GM23338 (cell line): Measurements from ENCODE around the gene PLA2G2E. TPM values are rescaled to one million over a fixed set of nuclear protein-coding genes. Genes with fewer than 3 reads are reported as not detected.

ENCODE experiments used
- ATAC-seq: fragments of 200-7000 bp; cut with Tn5 transposase; 3 replicates; pipeline ENCODE4 v1.9.1; 2020
- DNase-seq: peaks from one replicate; pipeline ENCODE4 v3.0.0-alpha.2; 2015; ENCODE audit warnings: low spot score
- H2AFZ ChIP-seq: fragments of 200-600 bp; sonication (generic); 2 replicates; pipeline ENCODE4 v1.8.0; 2016; ENCODE audit warnings: antibody characterized with exemption, mild to moderate bottlenecking, moderate library complexity
- H3F3A ChIP-seq: fragments of 200-600 bp; sonication (generic); replicated peaks from 2 replicates; pipeline ENCODE4 v1.8.0; 2017; ENCODE audit warnings: antibody characterized with exemption, mixed run types, low read depth
- H3K27ac ChIP-seq: fragments of 200-600 bp; sonication (generic); 2 replicates; pipeline ENCODE4 v1.6.1; 2016; ENCODE audit warnings: low read depth
- H3K27me3 ChIP-seq: fragments of 200-600 bp; sonication (generic); 2 replicates; pipeline ENCODE4 v1.8.0; 2016; ENCODE audit warnings: mild to moderate bottlenecking, mixed run types, moderate library complexity; ENCODE audit not compliant: insufficient read depth
- H3K36me3 ChIP-seq: fragments of 200-600 bp; sonication (generic); 2 replicates; pipeline ENCODE4 v1.8.0; 2016; ENCODE audit warnings: mild to moderate bottlenecking; ENCODE audit not compliant: insufficient read depth
- H3K4me1 ChIP-seq: fragments of 200-600 bp; sonication (generic); 2 replicates; pipeline ENCODE4 v1.8.0; 2016; ENCODE audit warnings: mild to moderate bottlenecking, moderate library complexity; ENCODE audit not compliant: insufficient read depth
- H3K4me2 ChIP-seq: fragments of 200-600 bp; sonication (generic); 2 replicates; pipeline ENCODE4 v1.7.1; 2017; ENCODE audit warnings: mixed run types
- H3K4me3 ChIP-seq: fragments of 200-600 bp; sonication (generic); 2 replicates; pipeline ENCODE4 v1.6.1; 2016; ENCODE audit warnings: mixed run types
- H3K79me2 ChIP-seq: fragments of 200-600 bp; sonication (generic); replicated peaks from 2 replicates; pipeline ENCODE4 v1.8.0; 2017; ENCODE audit warnings: mild to moderate bottlenecking; ENCODE audit not compliant: insufficient read depth
- H3K9me2 ChIP-seq: fragments of 200-600 bp; sonication (generic); 2 replicates; pipeline ENCODE4 v1.8.0; 2017; ENCODE audit not compliant: insufficient read depth
- H4K20me1 ChIP-seq: fragments of 200-600 bp; sonication (generic); replicated peaks from 2 replicates; pipeline ENCODE4 v1.8.0; 2017; ENCODE audit warnings: mild to moderate bottlenecking; ENCODE audit not compliant: insufficient read depth
- H3K27ac Mint-ChIP-seq: 2 replicates; pipeline ENCODE4 v1.8.0; 2020; ENCODE audit warnings: inconsistent platforms, mild to moderate bottlenecking, moderate library complexity, mixed read lengths
- H3K27me3 Mint-ChIP-seq: 3 replicates; pipeline ENCODE4 v1.8.0; 2022; ENCODE audit warnings: low read depth, mild to moderate bottlenecking, moderate library complexity, mixed read lengths, inconsistent platforms; ENCODE audit not compliant: insufficient read depth, poor library complexity
- H3K36me3 Mint-ChIP-seq: 3 replicates; pipeline ENCODE4 v1.8.0; 2021; ENCODE audit warnings: low read depth, mild to moderate bottlenecking, inconsistent platforms, moderate library complexity, mixed read lengths
- H3K4me1 Mint-ChIP-seq: 3 replicates; pipeline ENCODE4 v1.8.0; 2020; ENCODE audit warnings: mild to moderate bottlenecking, inconsistent platforms, mixed read lengths
- H3K4me3 Mint-ChIP-seq: 3 replicates; pipeline ENCODE4 v1.8.0; 2021; ENCODE audit warnings: moderate library complexity, mild to moderate bottlenecking, inconsistent platforms, mixed read lengths
- H3K9me3 Mint-ChIP-seq: 3 replicates; pipeline ENCODE4 v1.8.0; 2020; ENCODE audit warnings: moderate library complexity, mild to moderate bottlenecking, inconsistent platforms, mixed read lengths
- EZH2 ChIP-seq: fragments of 200-600 bp; sonication (generic); IDR thresholded peaks from one replicate; pipeline ENCODE4 v1.8.0; 2017; ENCODE audit warnings: antibody characterized with exemption, mild to moderate bottlenecking, low read depth; ENCODE audit not compliant: unreplicated experiment
- POLR2AphosphoS5 ChIP-seq: IDR thresholded peaks from 2 replicates; pipeline ENCODE4 v1.6.1; 2016; ENCODE audit warnings: antibody characterized with exemption, low read depth
- STAT1 ChIP-seq: IDR thresholded peaks from one replicate; pipeline ENCODE4 v1.6.1; 2016; ENCODE audit warnings: antibody characterized with exemption; ENCODE audit not compliant: unreplicated experiment
- ZNF114 ChIP-seq: fragments of 250-450 bp; sonication (Bioruptor Pico); IDR thresholded peaks from 2 replicates; pipeline ENCODE4 v1.5.0; 2020; ENCODE audit warnings: mild to moderate bottlenecking, moderate library complexity
- ZNF331 ChIP-seq: fragments of 250-450 bp; sonication (Bioruptor Pico); IDR thresholded peaks from 2 replicates; pipeline ENCODE4 v1.5.0; 2020; ENCODE audit warnings: low read depth, mild to moderate bottlenecking, moderate library complexity
- polyA plus RNA-seq: library from polyadenylated mRNA; unstranded; fragments of >200 nt; fragmentation: Nextera tagmentation; extraction: Ambion mirVana; gene quantifications from 2 replicates; pipeline ENCODE4 v1.2.1, GENCODE V29; 2016
- total RNA-seq: library from RNA; depleted of rRNA; stranded (reverse); fragments of >200 nt; shearing (Covaris generic); gene quantifications from 2 replicates; pipeline ENCODE4 v1.2.3, GENCODE V29; 2014
- TF ChIP-seq, protein P1 (sequence below), 2 experiments: fragments of 200-600 bp in 1 of 2; sonication (generic) in 1 of 2; conservative IDR thresholded peaks; 2 replicates each; pipeline versions ENCODE4 v1.5.1 to v1.6.1; 2016 to 2017; ENCODE audit warnings: antibody characterized with exemption in 2 of 2, low read depth in 2 of 2, mild to moderate bottlenecking in 2 of 2, moderate library complexity in 1 of 2
- TF ChIP-seq, protein P2 (sequence below): IDR thresholded peaks from 2 replicates; pipeline ENCODE4 v1.6.1; 2016; ENCODE audit warnings: antibody characterized with exemption
- TF ChIP-seq, protein P3 (sequence below): IDR thresholded peaks from one replicate; pipeline ENCODE4 v1.6.1; 2018; ENCODE audit warnings: antibody characterized with exemption; ENCODE audit not compliant: unreplicated experiment

The PLA2G2E gene
- total and polyA plus RNA-seq, 2 experiments from 2014 or later: not detected

DNA sequence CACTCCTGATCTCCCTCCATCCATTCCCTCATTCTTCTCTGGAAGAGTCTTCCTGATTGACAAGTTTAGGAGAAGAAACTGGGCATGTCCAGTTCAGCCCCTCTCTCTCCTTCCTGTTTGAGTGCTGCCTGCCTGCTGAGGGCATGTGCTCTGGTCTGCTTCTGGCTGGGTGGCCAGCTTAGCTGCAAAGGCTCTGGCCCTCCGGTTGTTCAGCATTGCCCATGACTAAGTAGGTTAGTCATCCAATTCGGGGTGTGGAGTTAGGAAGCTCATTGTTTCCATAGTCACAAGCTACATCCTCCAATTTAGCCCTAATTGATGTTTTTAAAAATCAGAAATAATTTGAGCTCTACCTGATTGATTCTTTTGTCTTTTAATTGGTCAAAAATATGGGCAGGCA, 25.6 kb upstream of the PLA2G2E start (continued):
- TF ChIP-seq, protein P1, sequence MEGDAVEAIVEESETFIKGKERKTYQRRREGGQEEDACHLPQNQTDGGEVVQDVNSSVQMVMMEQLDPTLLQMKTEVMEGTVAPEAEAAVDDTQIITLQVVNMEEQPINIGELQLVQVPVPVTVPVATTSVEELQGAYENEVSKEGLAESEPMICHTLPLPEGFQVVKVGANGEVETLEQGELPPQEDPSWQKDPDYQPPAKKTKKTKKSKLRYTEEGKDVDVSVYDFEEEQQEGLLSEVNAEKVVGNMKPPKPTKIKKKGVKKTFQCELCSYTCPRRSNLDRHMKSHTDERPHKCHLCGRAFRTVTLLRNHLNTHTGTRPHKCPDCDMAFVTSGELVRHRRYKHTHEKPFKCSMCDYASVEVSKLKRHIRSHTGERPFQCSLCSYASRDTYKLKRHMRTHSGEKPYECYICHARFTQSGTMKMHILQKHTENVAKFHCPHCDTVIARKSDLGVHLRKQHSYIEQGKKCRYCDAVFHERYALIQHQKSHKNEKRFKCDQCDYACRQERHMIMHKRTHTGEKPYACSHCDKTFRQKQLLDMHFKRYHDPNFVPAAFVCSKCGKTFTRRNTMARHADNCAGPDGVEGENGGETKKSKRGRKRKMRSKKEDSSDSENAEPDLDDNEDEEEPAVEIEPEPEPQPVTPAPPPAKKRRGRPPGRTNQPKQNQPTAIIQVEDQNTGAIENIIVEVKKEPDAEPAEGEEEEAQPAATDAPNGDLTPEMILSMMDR (conservative IDR thresholded peaks at IDR 0.05; ENCODE audit: low read depth in 2 of 2): no peak
- TF ChIP-seq, protein P2, sequence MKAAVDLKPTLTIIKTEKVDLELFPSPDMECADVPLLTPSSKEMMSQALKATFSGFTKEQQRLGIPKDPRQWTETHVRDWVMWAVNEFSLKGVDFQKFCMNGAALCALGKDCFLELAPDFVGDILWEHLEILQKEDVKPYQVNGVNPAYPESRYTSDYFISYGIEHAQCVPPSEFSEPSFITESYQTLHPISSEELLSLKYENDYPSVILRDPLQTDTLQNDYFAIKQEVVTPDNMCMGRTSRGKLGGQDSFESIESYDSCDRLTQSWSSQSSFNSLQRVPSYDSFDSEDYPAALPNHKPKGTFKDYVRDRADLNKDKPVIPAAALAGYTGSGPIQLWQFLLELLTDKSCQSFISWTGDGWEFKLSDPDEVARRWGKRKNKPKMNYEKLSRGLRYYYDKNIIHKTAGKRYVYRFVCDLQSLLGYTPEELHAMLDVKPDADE: no peak
- TF ChIP-seq ZNF114 (CRISPR knock-in tag) (no peak), STAT1 (no peak), POLR2AphosphoS5 (no peak), ZNF331 (no peak), EZH2 (no peak)
- TF ChIP-seq, protein P3, sequence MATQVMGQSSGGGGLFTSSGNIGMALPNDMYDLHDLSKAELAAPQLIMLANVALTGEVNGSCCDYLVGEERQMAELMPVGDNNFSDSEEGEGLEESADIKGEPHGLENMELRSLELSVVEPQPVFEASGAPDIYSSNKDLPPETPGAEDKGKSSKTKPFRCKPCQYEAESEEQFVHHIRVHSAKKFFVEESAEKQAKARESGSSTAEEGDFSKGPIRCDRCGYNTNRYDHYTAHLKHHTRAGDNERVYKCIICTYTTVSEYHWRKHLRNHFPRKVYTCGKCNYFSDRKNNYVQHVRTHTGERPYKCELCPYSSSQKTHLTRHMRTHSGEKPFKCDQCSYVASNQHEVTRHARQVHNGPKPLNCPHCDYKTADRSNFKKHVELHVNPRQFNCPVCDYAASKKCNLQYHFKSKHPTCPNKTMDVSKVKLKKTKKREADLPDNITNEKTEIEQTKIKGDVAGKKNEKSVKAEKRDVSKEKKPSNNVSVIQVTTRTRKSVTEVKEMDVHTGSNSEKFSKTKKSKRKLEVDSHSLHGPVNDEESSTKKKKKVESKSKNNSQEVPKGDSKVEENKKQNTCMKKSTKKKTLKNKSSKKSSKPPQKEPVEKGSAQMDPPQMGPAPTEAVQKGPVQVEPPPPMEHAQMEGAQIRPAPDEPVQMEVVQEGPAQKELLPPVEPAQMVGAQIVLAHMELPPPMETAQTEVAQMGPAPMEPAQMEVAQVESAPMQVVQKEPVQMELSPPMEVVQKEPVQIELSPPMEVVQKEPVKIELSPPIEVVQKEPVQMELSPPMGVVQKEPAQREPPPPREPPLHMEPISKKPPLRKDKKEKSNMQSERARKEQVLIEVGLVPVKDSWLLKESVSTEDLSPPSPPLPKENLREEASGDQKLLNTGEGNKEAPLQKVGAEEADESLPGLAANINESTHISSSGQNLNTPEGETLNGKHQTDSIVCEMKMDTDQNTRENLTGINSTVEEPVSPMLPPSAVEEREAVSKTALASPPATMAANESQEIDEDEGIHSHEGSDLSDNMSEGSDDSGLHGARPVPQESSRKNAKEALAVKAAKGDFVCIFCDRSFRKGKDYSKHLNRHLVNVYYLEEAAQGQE: no peak

DNA sequence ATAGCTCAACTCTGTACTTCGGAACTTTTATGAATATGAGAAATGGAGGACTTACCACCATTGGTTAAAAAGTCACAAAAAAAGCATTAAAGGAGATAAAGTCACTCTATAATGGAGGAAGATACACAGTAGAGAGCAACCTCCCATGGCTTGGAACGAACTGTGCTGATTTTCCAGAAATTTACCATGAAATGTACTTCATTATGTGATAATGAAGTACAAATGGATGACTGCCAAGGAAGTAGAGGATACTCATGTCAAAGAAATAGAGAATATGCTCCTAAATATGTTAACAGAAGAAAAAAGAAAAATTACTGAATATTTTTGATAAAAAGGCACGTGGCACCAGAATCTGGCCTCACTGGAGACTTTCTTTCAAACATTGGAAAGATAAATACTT, 23.6 kb upstream of the PLA2G2E start:
- Histone ChIP-seq H3K4me3 (no peak overlapping the region), H3K4me2 (no peak overlapping the region), H3K27ac (no peak overlapping the region), H3K9me2 (no peaks in the 10 kb centered on the region), H3K27me3 (no peaks in the 10 kb centered on the region), H3K36me3 (no peaks in the 10 kb centered on the region), H2AFZ (no peak overlapping the region), H3K79me2 (no peaks in the 10 kb centered on the region), H3F3A (no peaks in the 10 kb centered on the region), H4K20me1 (no peaks in the 10 kb centered on the region), H3K4me1 (0 out of 2 replicates have a peak, but pooled peaks cover 3% of the 10 kb centered on the region)
- H3K27ac Mint-ChIP-seq: no peak overlapping the region
- DNase-seq (no peak), ATAC-seq (no peak)
- H3K27me3 Mint-ChIP-seq: peaks cover 1% of the 10 kb centered on the region
- no peak overlapping the region for H3K4me3 Mint-ChIP-seq
- H3K36me3 Mint-ChIP-seq: no peaks in the 10 kb centered on the region
- peaks cover 13% of the 10 kb centered on the region; the same call in 2 of the 3 replicates for H3K4me1 Mint-ChIP-seq
- H3K9me3 Mint-ChIP-seq: 0 out of 3 replicates have a peak, but pooled peaks cover 3% of the 10 kb centered on the region
- TF ChIP-seq EZH2 (no peak), ZNF331 (no peak), POLR2AphosphoS5 (no peak), STAT1 (no peak)
- TF ChIP-seq, protein P3: no peak
- TF ChIP-seq, protein P2: no peak
